ENCODE results near the gene TOX2.

- no peak for TF ChIP-seq CTCF (IDR thresholded peaks at IDR 0.05; ENCODE audit: low read depth, low read length, poor library complexity, severe bottlenecking)
- no peak for TF ChIP-seq EZH2phosphoT487 (IDR thresholded peaks at IDR 0.05; ENCODE audit: borderline replicate concordance, low read length)
Observed at GRCh38 chr20:44056010-44056698, 141.5 kb downstream of the TOX2 start.
